AG04449 (cell line): ENCODE data around the gene GRIP2.

Source experiments
- CTCF ChIA-PET: fragments of 350-600 bp; formaldehyde crosslinking; extraction: SDS; loops from one replicate; lab custom pipeline; 2021; ENCODE audit warnings: antibody characterized with exemption; lab: Yijun Ruan, JAX
- POLR2A ChIA-PET: fragments of 400-600, 350-600 bp; formaldehyde crosslinking; extraction: SDS; loops from one replicate; lab custom pipeline; 2020; ENCODE audit warnings: antibody characterized with exemption, inconsistent platforms; lab: Yijun Ruan, JAX
- DNase-seq: peaks from one replicate; pipeline ENCODE4 v3.0.0-alpha.2; 2010; ENCODE audit warnings: low read depth, low spot score
- H3K4me3 ChIP-seq: 2 replicates; pipeline ENCODE4 v1.5.1; 2011; ENCODE audit warnings: low read depth, mild to moderate bottlenecking, control low read depth, low read length
- TF ChIP-seq, protein P1 (sequence below): IDR thresholded peaks from one replicate; pipeline ENCODE4 v1.5.1; 2011; ENCODE audit warnings: mild to moderate bottlenecking, moderate library complexity, low read length, control low read depth, inconsistent platforms; ENCODE audit not compliant: insufficient read depth; ENCODE audit errors: missing control alignments

The GRIP2 gene

DNA sequence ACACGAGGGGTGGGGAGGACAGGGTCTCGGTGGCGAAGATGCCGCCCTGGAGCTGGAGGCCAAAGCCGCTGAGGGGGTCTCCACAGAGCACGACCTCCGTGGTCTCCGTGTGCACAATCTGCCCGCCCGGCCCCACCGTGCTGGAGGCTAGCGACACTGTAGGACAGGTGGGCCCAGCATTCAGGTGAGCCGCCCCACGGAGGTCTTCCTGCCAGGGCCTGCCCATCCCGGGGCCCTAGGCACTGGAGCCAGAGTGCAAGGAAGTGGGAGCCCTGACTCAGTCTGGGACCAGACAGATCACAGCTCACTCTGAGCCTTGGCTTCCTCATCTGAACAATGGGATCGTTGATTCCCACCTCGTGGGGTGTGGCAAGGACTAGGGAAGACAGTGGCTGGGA lies 25.8 kb downstream of the GRIP2 start:
- DNase-seq = no peak
- H3K4me3 ChIP-seq = no peak overlapping the region
- TF ChIP-seq, protein P1, sequence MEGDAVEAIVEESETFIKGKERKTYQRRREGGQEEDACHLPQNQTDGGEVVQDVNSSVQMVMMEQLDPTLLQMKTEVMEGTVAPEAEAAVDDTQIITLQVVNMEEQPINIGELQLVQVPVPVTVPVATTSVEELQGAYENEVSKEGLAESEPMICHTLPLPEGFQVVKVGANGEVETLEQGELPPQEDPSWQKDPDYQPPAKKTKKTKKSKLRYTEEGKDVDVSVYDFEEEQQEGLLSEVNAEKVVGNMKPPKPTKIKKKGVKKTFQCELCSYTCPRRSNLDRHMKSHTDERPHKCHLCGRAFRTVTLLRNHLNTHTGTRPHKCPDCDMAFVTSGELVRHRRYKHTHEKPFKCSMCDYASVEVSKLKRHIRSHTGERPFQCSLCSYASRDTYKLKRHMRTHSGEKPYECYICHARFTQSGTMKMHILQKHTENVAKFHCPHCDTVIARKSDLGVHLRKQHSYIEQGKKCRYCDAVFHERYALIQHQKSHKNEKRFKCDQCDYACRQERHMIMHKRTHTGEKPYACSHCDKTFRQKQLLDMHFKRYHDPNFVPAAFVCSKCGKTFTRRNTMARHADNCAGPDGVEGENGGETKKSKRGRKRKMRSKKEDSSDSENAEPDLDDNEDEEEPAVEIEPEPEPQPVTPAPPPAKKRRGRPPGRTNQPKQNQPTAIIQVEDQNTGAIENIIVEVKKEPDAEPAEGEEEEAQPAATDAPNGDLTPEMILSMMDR = no peak
- ChIA-PET CTCF (interaction anchor here (8.0 to 8.6 kb wide), 2 partner anchors 10 to 33 kb away, joined by 81 to 167 read pairs; no protein-coding TSS in a partner anchor), POLR2A (no interaction called here)

DNA sequence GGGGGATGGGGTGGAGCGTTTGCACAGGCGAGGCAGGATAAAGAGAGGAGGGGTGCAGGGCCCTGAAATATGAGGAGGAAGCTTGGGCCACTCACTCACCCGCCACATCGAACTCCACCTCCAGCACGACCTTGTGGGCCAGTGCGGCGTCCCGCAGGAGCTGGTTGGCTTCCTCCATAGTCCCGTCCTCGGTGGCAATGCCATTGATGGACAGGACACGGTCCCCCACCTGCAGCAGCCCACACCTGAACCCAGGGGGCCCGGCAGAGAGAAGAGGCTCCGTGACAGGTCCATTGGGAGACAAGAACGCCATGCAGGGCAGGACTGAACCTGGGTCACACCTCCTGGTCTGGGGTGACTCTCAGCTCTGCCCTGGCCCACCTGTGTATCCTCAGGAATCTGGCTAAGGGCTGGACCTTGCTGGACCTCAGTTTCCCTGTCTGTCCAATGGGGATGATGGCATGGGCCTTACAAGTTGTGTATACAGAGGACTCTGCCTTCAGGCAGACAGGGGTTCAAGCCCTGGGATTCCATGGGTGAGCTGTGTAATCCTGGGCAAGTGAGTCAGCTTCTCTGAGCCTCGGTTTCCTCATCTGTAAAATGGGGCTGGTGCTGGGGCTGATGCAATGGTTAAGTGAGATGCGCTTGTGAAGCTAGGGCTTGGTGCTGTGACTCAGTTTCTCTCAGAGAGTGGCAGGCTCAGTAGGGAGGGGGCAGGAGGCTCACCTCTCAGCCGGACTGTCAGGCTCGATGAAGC lies 26.4 kb downstream of the GRIP2 start:
- no peak overlapping the region for H3K4me3 ChIP-seq
- TF ChIP-seq, protein P1 = no peak
- POLR2A ChIA-PET = no interaction called here
- no peak for DNase-seq
- CTCF ChIA-PET = interaction anchor here (0.9 to 8.6 kb wide), 6 partner anchors 11 to 407 kb away, joined by 3 to 167 read pairs (median 12); no protein-coding TSS in a partner anchor

DNA sequence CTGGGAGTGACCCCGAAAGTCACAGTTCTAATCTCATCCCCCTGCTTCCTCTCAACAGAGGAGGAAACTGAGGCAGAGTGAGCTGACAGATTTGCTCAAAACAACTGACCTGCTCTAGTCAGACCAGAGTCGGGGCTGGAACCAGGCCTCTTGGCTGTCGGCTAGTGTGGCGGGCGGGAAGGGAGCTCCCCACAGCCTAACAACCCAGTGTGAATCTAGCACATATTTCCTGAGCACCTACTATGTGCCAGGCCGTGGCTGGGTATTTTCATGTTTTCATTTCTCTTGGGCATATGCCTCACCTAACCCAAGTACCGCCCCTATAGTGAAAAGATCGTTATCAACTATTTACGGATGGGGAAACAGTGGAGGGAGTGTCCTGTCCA lies 27.2 kb downstream of the GRIP2 start:
- no peak for DNase-seq
- CTCF ChIA-PET = interaction anchor here (0.9 to 8.6 kb wide), 8 partner anchors 10 to 408 kb away, joined by 3 to 167 read pairs (median 12); no protein-coding TSS in a partner anchor
- TF ChIP-seq, protein P1 = no peak
- H3K4me3 ChIP-seq = no peak overlapping the region
- POLR2A ChIA-PET = no interaction called here

DNA sequence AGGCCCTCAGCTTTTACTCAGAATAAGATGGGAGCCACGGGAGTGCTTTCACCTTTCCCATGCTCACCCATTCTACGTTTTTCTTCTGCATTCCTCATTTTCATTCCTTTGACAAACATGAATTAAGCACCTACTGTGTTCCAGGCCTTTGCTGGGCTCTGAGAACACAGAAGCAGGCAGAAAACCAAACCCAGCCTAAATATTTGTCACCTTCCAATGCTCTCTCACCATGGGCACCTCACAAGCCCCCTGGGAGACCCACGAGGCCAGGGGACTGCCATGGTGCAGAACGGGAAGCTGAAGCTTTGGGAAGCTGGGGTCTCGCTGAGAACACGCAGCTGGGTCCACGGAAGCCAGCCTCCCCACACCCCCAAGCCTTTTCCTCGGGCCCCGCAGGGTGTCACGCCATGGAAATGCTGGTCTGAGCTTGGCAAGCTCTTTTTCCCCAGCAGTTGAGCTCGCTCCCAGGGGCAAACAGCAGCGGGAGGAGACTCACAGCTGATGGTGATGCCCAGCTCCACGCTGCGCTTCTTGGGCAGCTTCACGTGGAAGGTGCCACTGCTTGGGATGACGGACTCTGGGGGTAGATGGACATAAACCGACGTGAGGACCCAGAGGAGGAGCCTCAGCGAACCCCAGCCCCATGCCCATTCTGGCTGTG lies 27.7 kb downstream of the GRIP2 start:
- DNase-seq = no peak
- CTCF ChIA-PET = interaction anchor here (0.8 to 8.6 kb wide), 8 partner anchors 8 to 408 kb away, joined by 3 to 167 read pairs (median 12); no protein-coding TSS in a partner anchor
- no peak overlapping the region for H3K4me3 ChIP-seq
- TF ChIP-seq, protein P1 = no peak
- POLR2A ChIA-PET = no interaction called here

DNA sequence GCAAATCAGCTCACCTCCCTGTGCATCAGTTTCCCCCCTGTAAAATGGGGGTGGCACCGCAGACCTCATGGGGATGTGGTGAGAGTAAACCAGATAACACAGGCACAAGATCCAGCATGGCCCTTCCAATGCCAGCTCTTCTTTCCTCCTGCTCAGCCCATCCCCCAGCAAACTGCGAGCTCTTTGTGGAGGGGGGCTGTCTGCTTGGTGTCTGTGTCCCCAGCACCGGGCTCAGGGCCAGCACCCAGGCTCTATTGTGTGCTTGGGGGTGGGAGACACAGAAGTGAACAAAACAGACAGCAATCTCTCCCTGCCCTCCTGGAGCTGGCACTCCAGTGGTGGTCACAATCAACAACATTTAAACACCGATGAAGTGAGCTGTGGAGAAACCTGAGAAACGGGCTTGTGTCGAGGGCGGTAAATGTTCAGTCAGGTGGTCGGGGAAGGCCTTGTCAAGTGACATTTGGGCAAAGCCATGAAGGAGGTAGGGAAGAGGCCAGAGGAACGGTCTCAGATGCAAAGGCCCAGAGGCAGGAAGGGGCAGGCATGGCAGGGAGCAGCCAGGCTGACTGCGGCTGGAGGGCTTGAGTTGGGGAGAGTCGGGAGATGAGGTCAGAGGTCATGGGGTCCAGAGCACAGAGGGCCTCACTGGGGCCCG lies 28.4 kb downstream of the GRIP2 start:
- ChIA-PET POLR2A (no interaction called here), CTCF (interaction anchor here (0.7 to 8.6 kb wide), 11 partner anchors 8 to 409 kb away, joined by 3 to 167 read pairs (median 4); no protein-coding TSS in a partner anchor)
- TF ChIP-seq, protein P1 = no peak
- H3K4me3 ChIP-seq = no peak overlapping the region
- DNase-seq = no peak
